ENCODE results near the gene LDLRAD3.

Gene LDLRAD3

GRCh38 chr11:36108881-36109589 lies 165.2 kb downstream of the LDLRAD3 start:
- no peak for DNase-seq

GRCh38 chr11:36109590-36109849 lies 165.7 kb downstream of the LDLRAD3 start:
- no peak for DNase-seq

- DNase-seq: no peak
These were observed 166.2 kb downstream of the LDLRAD3 start for GRCh38 chr11:36109850-36110606.

- DNase-seq: no peak
These were observed 167.0 kb downstream of the LDLRAD3 start for GRCh38 chr11:36110668-36111410.

GRCh38 chr11:36114095-36114494 lies 170.2 kb downstream of the LDLRAD3 start:
- no peak for DNase-seq

- no peak for DNase-seq
These were observed 171.5 kb downstream of the LDLRAD3 start for GRCh38 chr11:36115378-36115801.

- no peak for DNase-seq
These were observed 172.3 kb downstream of the LDLRAD3 start for GRCh38 chr11:36116161-36116560.

GRCh38 chr11:36118084-36118483 lies 174.2 kb downstream of the LDLRAD3 start:
- DNase-seq: no peak

GRCh38 chr11:36119300-36119699 lies 175.4 kb downstream of the LDLRAD3 start:
- DNase-seq: no peak

- no peak for DNase-seq
These were observed 177.2 kb downstream of the LDLRAD3 start for GRCh38 chr11:36121054-36121453.

- no peak for DNase-seq
These were observed 178.8 kb downstream of the LDLRAD3 start for GRCh38 chr11:36122671-36123070.

- peak; percentile 65 for DNase-seq
These were observed 179.7 kb downstream of the LDLRAD3 start for GRCh38 chr11:36123336-36124101.

GRCh38 chr11:36126678-36127077 lies 182.8 kb downstream of the LDLRAD3 start:
- no peak for DNase-seq

- DNase-seq: no peak
These were observed 183.7 kb downstream of the LDLRAD3 start for GRCh38 chr11:36127550-36127949.

- DNase-seq: no peak
These were observed 186.1 kb downstream of the LDLRAD3 start for GRCh38 chr11:36129955-36130354.

GRCh38 chr11:36130401-36130800 lies 186.5 kb downstream of the LDLRAD3 start:
- no peak for DNase-seq

GRCh38 chr11:36131721-36132397 lies 188.0 kb downstream of the LDLRAD3 start:
- peak; percentile 81 for DNase-seq

- DNase-seq: no peak
These were observed 189.1 kb downstream of the LDLRAD3 start for GRCh38 chr11:36132940-36133339.

- no peak for DNase-seq
These were observed 191.2 kb downstream of the LDLRAD3 start for GRCh38 chr11:36135076-36135475.

GRCh38 chr11:36139767-36140166 lies 195.9 kb downstream of the LDLRAD3 start:
- DNase-seq: no peak

- no peak for DNase-seq
These were observed 197.5 kb downstream of the LDLRAD3 start for GRCh38 chr11:36141196-36141953.

- no peak for DNase-seq
These were observed 198.1 kb downstream of the LDLRAD3 start for GRCh38 chr11:36141956-36142355.

Data from midbrain (tissue), 1 donor.